GM18498 (cell line): ENCODE measurements around the gene SLC9A4.

Experiments
- ATAC-seq: cut with Tn5 transposase; IDR thresholded peaks from one replicate; pipeline ENCODE4 v1.9.1; 2021; ENCODE audit warnings: mild to moderate bottlenecking, moderate library complexity; ENCODE audit not compliant: unreplicated experiment

Gene SLC9A4

DNA sequence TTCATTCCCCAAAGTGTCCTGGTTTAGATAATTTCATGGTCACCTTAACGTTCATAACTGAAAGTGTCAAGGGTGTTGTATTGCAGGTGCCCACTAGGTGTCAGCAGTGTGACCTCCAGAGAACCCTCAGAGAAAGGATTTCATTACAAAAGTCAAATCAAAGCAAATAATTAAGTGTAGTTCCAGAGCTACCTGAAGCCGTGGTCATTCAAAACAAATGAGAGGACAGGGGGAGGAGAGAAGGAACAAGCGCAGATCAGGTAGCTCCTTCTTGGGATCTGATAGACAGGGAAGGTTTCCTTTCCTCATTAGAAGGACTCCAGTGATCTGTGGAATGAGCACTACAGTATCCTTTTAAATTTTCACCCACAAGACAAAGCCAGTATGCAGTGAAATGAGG is at the start of gene SLC9A4:
Gene SLC9A4 (plus strand): TSS at position 207 of the 400 bp plus-strand sequence. CDS start 534 bp downstream, outside the sequence.
- peak; percentile 69 for ATAC-seq

GRCh38 chr2:102423368-102423767 is 49.7 kb upstream of the SLC9A4 start:
- ATAC-seq = no peak

GRCh38 chr2:102424754-102425153 is 48.3 kb upstream of the SLC9A4 start:
- ATAC-seq = peak; percentile 92

DNA sequence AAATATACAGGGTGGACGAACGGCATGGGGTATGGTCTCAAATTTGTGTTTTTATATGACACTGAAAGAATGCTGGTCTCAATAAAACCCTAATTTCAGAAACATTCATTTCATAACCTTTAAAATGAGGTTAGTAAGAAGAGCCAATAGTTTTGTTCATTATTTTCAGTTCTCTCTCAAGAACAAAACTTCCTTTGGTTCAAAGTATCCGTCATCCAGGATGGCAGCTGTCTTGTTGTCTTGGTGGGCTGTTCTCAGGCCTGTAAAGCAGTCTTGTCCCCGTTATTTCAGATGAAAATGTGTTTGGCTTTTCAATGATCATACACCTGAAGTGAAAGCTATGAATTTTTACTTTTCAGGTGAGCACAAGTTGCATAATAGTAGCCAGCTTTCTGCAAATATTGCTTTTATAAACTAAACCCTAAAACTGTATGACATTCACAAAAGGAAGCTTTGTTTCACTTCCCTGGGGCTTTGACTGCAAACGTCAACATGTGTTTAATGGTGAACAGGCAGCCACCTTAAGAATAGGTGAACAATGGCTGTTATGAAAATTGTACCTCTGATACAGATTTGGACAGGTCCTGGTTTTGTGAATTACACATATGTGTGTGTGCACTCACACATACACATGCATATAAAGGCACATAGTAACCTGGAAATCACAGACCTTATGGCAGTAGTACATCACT is 47.4 kb upstream of the SLC9A4 start:
- no peak for ATAC-seq

GRCh38 chr2:102427249-102427648 is 45.8 kb upstream of the SLC9A4 start:
- ATAC-seq = no peak

DNA sequence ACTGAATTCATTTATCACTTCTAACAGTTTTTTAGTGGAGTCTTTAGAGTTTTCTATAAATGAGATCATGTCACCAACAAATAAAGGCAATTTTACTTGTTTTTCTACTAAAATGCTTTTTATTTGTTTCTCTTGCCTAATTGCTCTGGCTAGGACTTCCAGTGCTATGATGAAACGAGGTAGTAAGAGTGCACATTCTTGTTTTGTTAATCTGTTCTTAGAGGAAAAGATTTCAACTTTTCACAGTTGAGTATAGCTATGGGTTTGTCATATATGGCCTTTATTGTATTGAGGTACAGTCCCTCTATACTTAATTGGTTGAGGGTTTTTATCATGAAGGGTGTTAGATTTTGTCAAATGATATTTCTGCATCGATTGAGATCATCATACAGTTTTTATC is 44.5 kb upstream of the SLC9A4 start:
- no peak for ATAC-seq

DNA sequence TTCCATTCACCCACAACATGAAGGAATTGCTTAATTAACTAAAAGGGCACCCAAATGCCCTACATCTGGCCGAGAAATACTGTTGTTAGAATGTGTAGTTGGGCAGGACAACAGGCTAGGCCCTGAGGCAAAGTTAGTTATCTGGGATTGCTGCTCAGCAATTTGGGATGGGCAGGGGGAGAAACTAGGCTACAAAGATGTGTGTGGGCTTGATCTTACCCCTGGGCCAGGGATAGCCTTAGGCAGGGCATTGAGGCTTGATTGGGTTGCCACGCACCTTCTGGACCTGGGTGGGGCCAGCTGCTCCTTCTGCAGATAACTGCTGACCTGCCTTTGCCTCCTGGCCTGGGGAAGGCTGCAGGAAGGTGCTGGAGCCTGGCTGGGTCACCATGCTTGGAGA is 40.6 kb upstream of the SLC9A4 start:
- no peak for ATAC-seq

GRCh38 chr2:102433973-102434654 is 38.9 kb upstream of the SLC9A4 start:
- ATAC-seq = no peak

GRCh38 chr2:102434655-102435381 is 38.2 kb upstream of the SLC9A4 start:
- ATAC-seq = peak; percentile 68

GRCh38 chr2:102435741-102436140 is 37.3 kb upstream of the SLC9A4 start:
- no peak for ATAC-seq

GRCh38 chr2:102436323-102436722 is 36.7 kb upstream of the SLC9A4 start:
- ATAC-seq = no peak

DNA sequence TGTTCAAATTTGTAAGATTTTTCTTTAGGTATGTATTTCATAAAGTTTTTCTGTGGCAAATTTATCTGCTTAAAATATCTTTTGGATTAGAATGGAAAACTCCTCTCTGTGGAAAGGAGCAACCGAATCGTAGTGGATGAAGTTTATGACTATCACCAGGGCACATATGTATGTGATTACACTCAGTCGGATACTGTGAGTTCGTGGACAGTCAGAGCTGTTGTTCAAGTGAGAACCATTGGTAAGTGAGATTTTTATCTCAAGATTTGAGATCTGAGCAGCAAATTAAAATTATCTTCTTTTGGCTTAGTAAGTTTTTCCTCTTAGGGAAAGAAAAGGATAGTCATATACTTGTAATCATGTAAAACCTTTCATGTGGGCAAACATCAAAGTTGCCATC is 35.9 kb upstream of the SLC9A4 start:
- ATAC-seq = no peak

- no peak for ATAC-seq
Observed at GRCh38 chr2:102438111-102438510, 34.9 kb upstream of the SLC9A4 start.

DNA sequence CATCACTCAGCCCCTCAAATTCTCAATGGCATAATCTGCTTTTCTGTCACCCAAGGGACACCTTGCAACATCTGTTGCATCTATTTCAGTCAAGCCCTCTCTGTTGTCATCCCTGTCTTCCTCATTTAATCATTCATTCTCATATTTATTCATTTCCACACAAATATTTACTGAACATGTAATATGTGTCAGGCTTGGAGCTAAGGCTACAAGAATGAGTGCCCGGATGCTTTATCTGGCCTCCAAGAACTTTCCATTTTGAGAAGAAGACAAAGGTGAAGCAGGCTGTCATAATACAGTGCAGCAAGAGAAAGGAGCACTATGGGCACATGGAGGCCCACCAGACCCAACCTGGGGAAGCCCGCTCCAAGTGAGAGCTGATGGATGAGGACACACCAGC is 34.4 kb upstream of the SLC9A4 start:
- ATAC-seq = no peak

DNA sequence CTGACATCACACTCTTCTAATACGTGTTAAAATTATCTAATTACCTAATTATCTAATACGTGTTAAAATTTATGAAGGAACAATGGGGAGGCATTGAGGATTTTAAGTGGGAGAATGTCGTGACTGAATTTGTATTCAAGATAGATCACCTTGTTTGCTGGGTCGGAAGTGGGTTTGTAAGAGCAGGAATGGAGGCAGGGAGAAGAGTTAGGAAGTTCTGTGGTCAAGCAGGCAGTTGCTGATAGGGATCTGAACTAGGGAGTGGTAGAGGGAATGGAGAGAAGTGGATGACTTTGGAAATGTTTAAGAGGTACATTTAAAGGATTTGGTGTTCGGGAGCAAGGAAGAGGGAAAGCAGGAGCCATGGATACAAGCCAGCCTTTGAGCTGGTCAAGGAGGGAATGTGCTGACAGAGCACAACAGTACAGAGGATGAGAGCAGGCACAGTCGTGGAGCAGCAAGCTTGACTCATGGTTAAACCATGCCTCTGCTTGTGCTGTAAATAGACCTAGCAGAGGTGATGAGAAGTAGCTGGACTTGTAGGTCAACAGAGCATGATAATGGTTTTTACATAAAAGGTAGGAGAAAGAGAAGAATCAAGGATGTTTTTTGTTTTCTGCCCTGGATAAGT is 33.8 kb upstream of the SLC9A4 start:
- no peak for ATAC-seq

GRCh38 chr2:102442967-102443828 is 29.8 kb upstream of the SLC9A4 start:
- no peak for ATAC-seq

DNA sequence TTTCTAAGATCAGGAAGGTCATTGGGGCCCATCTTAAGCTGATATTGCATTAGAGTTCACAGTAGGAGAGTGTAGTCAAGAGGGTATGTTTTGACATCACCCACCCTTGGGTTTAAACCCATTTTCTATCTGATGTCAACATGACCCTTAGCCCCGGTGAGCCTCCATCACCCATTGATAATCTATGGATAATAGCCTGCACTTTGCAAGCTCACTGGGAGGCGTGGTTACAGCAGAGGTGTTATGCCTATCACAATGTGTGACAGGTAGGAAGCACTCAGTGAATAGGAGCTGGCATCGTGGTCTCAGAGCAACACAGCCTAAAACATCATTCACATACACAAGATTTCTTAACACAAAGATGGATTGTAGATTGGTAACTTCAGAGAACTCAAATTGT is 28.8 kb upstream of the SLC9A4 start:
- no peak for ATAC-seq

DNA sequence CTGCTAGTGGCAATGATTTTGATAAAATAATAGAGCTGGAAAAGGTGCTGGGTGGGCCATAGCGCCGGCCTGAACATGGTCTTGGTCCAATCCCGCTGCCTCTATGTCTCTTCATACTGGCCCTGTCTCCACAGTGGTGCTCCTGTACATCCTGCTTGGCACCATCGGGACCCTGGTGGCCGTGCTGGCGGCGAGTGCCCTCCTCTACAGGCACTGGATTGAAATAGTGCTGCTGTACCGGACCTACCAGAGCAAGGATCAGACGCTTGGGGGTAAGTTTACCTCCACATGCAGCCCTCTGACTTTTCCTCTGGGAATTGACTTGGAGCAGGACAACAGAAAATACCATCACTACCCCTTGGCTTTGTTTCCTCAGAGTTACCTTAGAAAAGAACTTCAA is 26.1 kb upstream of the SLC9A4 start:
- no peak for ATAC-seq

DNA sequence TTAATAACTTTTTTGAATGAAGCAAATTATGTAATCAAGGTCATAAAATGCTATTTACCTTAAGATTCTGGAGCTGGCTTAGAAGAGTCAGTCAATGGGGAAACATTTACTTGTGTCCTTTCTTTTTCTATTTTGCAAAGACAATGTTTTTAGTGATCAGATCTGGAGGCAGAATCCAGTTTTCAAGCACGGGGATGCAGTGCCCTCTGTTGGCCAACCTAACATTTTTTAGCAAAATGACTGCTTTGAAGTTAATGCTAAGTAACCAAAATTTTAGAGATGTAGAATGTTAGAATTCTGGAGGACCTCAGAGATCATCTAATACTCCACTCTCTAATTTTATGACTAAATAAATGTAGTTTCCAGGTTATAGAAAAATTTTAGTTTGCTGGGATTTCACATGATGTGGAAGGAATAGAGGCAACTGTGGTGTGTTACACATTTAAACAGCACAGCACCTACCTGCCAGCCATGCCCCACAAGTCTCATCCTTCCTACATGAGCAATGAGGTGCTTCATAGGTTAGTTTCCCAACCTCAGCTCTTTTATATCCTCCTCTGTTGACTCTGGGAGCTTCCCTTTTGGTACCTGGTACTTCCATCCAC is 23.6 kb upstream of the SLC9A4 start:
- peak; percentile 47 for ATAC-seq

- no peak for ATAC-seq
Observed at GRCh38 chr2:102451968-102452367, 21.1 kb upstream of the SLC9A4 start.
